HG03457 (cell line): Measurements from ENCODE around the gene PTPRE.
"Not testable (repeated sequence)": the region's sequence is repeated elsewhere in the genome, so short reads cannot be mapped to it uniquely, and the experiment has no call there.

Source experiments
- ATAC-seq: cut with Tn5 transposase; IDR thresholded peaks from one replicate; pipeline ENCODE4 v1.9.1; 2021; ENCODE audit warnings: moderate number of reproducible peaks; ENCODE audit not compliant: unreplicated experiment

The PTPRE gene

GRCh38 chr10:128086003-128086863, 179.3 kb downstream of the PTPRE start:
- no peak for ATAC-seq

- ATAC-seq: no peak
Measured at GRCh38 chr10:128087146-128087883, 180.4 kb downstream of the PTPRE start.

GRCh38 chr10:128087884-128088709, 181.2 kb downstream of the PTPRE start:
- no peak for ATAC-seq

GRCh38 chr10:128091636-128092210, 184.8 kb downstream of the PTPRE start:
- ATAC-seq: no peak

- no peak for ATAC-seq
Measured at GRCh38 chr10:128092454-128092853, 185.6 kb downstream of the PTPRE start.

GRCh38 chr10:128094596-128094995, 187.7 kb downstream of the PTPRE start:
- not testable (repeated sequence) for ATAC-seq

- ATAC-seq: no peak
Measured at GRCh38 chr10:128095027-128095752, 188.3 kb downstream of the PTPRE start.

- no peak for ATAC-seq
Measured at GRCh38 chr10:128095753-128096469, 189.0 kb downstream of the PTPRE start.

- ATAC-seq: no peak
Measured at GRCh38 chr10:128096486-128097199, 189.7 kb downstream of the PTPRE start.

- ATAC-seq: no peak
Measured at GRCh38 chr10:128097783-128098182, 190.9 kb downstream of the PTPRE start.

GRCh38 chr10:128098631-128099030, 191.7 kb downstream of the PTPRE start:
- no peak for ATAC-seq

GRCh38 chr10:128099901-128100300, 193.0 kb downstream of the PTPRE start:
- ATAC-seq: no peak

GRCh38 chr10:128101901-128102300, 195.0 kb downstream of the PTPRE start:
- ATAC-seq: no peak

GRCh38 chr10:128102480-128103228, 195.8 kb downstream of the PTPRE start:
- no peak for ATAC-seq

GRCh38 chr10:128103229-128103714, 196.4 kb downstream of the PTPRE start:
- no peak for ATAC-seq

GRCh38 chr10:128105383-128105782, 198.5 kb downstream of the PTPRE start:
- no peak for ATAC-seq

- no peak for ATAC-seq
Measured at GRCh38 chr10:128109707-128110106, 202.8 kb downstream of the PTPRE start.

- no peak for ATAC-seq
Measured at GRCh38 chr10:128110339-128110738, 203.4 kb downstream of the PTPRE start.
